ENCODE measurements around the gene IER2.

Gene IER2

GRCh38 chr19:13129384-13129783 is 20.8 kb upstream of the IER2 start:
- CTCF ChIA-PET: interaction anchor here (1.2 to 2.2 kb wide), 4 partner anchors 10 to 164 kb away, joined by 6 to 9 read pairs (median 6); no protein-coding TSS in a partner anchor
- H3K4me3 ChIP-seq (ENCODE audit: low read depth, low read length): no peak overlapping the region
- DNase-seq (ENCODE audit: low read depth, low spot score): no peak
- no peak for TF ChIP-seq CTCF (IDR thresholded peaks at IDR 0.05; ENCODE audit: insufficient read depth, low read length, missing control alignments)
- POLR2A ChIA-PET: interaction anchor here (0.6 to 1.0 kb wide), 2 partner anchors 15 to 269 kb away, joined by 3 to 4 read pairs; no protein-coding TSS in a partner anchor

GRCh38 chr19:13130886-13131490 is 19.2 kb upstream of the IER2 start:
- no peak for DNase-seq (ENCODE audit: low read depth, low spot score)
- ChIA-PET CTCF (interaction anchor here (0.7 to 2.3 kb wide), 5 partner anchors 17 to 166 kb away, joined by 4 to 9 read pairs (median 6); no protein-coding TSS in a partner anchor), POLR2A (interaction anchor here (1.2 to 2.3 kb wide), 3 partner anchors 10 to 27 kb away, joined by 3 to 8 read pairs (median 4); partner anchors contain the start of genes IER2 and STX10)
- TF ChIP-seq CTCF (IDR thresholded peaks at IDR 0.05; ENCODE audit: insufficient read depth, low read length, missing control alignments): no peak
- no peak overlapping the region for H3K4me3 ChIP-seq (ENCODE audit: low read depth, low read length)

- TF ChIP-seq CTCF (IDR thresholded peaks at IDR 0.05; ENCODE audit: insufficient read depth, low read length, missing control alignments): no peak
- H3K4me3 ChIP-seq (ENCODE audit: low read depth, low read length): no peak overlapping the region
- POLR2A ChIA-PET: interaction anchor here (0.7 to 2.3 kb wide), 7 partner anchors 10 to 1250 kb away, joined by 3 to 8 read pairs (median 4); partner anchors contain the start of genes IER2, NACC1 and STX10
- DNase-seq (ENCODE audit: low read depth, low spot score): no peak
- CTCF ChIA-PET: interaction anchor here (0.9 to 2.3 kb wide), 11 partner anchors 9 to 167 kb away, joined by 3 to 9 read pairs (median 3); no protein-coding TSS in a partner anchor
These were observed 17.6 kb upstream of the IER2 start for GRCh38 chr19:13132471-13133180.

GRCh38 chr19:13133241-13133870 is 16.9 kb upstream of the IER2 start:
- no peak overlapping the region for H3K4me3 ChIP-seq (ENCODE audit: low read depth, low read length)
- no peak for TF ChIP-seq CTCF (IDR thresholded peaks at IDR 0.05; ENCODE audit: insufficient read depth, low read length, missing control alignments)
- ChIA-PET CTCF (interaction anchor here (0.9 to 2.3 kb wide), 7 partner anchors 9 to 156 kb away, joined by 3 to 9 read pairs (median 3); no protein-coding TSS in a partner anchor), POLR2A (interaction anchor here (0.6 to 2.3 kb wide), 3 partner anchors 17 to 1495 kb away, joined by 4 to 8 read pairs (median 8); partner anchors contain the start of genes IER2 and STX10)
- DNase-seq (ENCODE audit: low read depth, low spot score): no peak

- ChIA-PET POLR2A (no interaction called here), CTCF (interaction anchor here (0.7 to 2.1 kb wide), 3 partner anchors 16 to 169 kb away, joined by 3 to 6 read pairs (median 3); partner anchors contain the start of genes IER2 and STX10)
- no peak for DNase-seq (ENCODE audit: low read depth, low spot score)
- H3K4me3 ChIP-seq (ENCODE audit: low read depth, low read length): no peak overlapping the region
- TF ChIP-seq CTCF (IDR thresholded peaks at IDR 0.05; ENCODE audit: insufficient read depth, low read length, missing control alignments): no peak
These were observed 15.6 kb upstream of the IER2 start for GRCh38 chr19:13134626-13135025.

All from AG04449 (cell line).